ENCODE results near the gene HCN3. TPM values are rescaled to one million over a fixed set of nuclear protein-coding genes. Genes with fewer than 3 reads are reported as not detected.

HCN3 gene
- total RNA-seq, 1 experiment from 2014 or later: 19.6 TPM

DNA sequence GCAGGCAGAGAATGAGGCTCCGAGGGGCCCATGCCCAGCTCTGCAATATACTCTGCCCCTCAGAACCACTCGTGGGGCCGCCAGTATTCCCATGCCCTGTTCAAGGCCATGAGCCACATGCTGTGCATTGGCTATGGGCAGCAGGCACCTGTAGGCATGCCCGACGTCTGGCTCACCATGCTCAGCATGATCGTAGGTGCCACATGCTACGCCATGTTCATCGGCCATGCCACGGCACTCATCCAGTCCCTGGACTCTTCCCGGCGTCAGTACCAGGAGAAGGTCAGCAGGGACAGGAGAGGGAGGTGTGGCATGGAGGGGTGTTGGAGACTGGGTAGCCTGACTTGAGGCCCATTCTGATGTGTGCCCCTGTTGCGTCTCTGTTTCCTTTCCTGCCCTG lies 7.2 kb downstream of the HCN3 start:
- Mint-ChIP-seq H3K4me3 (ENCODE audit: low read depth, unreplicated experiment) (no peak overlapping the region), H3K4me1 (ENCODE audit: low read depth, unreplicated experiment) (peaks cover 3% of the 10 kb centered on the region), H3K9me3 (ENCODE audit: low read depth, unreplicated experiment) (no peaks in the 10 kb centered on the region), H3K36me3 (ENCODE audit: insufficient read depth, unreplicated experiment) (peaks cover 13% of the 10 kb centered on the region), H3K27ac (ENCODE audit: unreplicated experiment) (no peak overlapping the region), H3K27me3 (ENCODE audit: unreplicated experiment) (no peaks in the 10 kb centered on the region)
- no TSS peak for BruUV-seq (replicated peaks)
- CTCF ChIA-PET: no interaction called here
- TF ChIP-seq, protein P1, sequence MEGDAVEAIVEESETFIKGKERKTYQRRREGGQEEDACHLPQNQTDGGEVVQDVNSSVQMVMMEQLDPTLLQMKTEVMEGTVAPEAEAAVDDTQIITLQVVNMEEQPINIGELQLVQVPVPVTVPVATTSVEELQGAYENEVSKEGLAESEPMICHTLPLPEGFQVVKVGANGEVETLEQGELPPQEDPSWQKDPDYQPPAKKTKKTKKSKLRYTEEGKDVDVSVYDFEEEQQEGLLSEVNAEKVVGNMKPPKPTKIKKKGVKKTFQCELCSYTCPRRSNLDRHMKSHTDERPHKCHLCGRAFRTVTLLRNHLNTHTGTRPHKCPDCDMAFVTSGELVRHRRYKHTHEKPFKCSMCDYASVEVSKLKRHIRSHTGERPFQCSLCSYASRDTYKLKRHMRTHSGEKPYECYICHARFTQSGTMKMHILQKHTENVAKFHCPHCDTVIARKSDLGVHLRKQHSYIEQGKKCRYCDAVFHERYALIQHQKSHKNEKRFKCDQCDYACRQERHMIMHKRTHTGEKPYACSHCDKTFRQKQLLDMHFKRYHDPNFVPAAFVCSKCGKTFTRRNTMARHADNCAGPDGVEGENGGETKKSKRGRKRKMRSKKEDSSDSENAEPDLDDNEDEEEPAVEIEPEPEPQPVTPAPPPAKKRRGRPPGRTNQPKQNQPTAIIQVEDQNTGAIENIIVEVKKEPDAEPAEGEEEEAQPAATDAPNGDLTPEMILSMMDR (IDR thresholded peaks at IDR 0.05; ENCODE audit: unreplicated experiment): no peak
- intact Hi-C loops (cut with micrococcal nuclease; ENCODE audit: unreplicated experiment): no loop called here
- no peak for DNase-seq

DNA sequence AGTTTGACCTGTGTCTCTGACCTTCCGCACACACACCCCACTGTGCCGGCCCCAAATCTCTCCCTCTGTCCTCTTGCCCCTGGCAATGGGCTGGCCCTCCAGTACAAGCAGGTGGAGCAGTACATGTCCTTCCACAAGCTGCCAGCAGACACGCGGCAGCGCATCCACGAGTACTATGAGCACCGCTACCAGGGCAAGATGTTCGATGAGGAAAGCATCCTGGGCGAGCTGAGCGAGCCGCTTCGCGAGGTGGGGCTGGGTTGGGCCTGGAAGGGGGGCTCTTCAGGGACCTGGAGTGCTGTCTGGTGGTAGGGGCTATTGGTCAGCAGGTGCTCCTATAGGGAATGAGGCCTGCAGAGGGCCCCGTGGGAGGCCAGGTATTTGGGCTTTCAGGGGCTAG lies 7.8 kb downstream of the HCN3 start:
- no peak for DNase-seq
- Mint-ChIP-seq H3K36me3 (ENCODE audit: insufficient read depth, unreplicated experiment) (peaks cover 13% of the 10 kb centered on the region), H3K27ac (ENCODE audit: unreplicated experiment) (no peak overlapping the region), H3K4me3 (ENCODE audit: low read depth, unreplicated experiment) (no peak overlapping the region), H3K4me1 (ENCODE audit: low read depth, unreplicated experiment) (no peaks in the 10 kb centered on the region), H3K27me3 (ENCODE audit: unreplicated experiment) (no peaks in the 10 kb centered on the region), H3K9me3 (ENCODE audit: low read depth, unreplicated experiment) (no peaks in the 10 kb centered on the region)
- BruUV-seq (replicated peaks): no TSS peak
- TF ChIP-seq, protein P1 (IDR thresholded peaks at IDR 0.05; ENCODE audit: unreplicated experiment): no peak
- intact Hi-C loops (cut with micrococcal nuclease; ENCODE audit: unreplicated experiment): no loop called here
- CTCF ChIA-PET: no interaction called here

DNA sequence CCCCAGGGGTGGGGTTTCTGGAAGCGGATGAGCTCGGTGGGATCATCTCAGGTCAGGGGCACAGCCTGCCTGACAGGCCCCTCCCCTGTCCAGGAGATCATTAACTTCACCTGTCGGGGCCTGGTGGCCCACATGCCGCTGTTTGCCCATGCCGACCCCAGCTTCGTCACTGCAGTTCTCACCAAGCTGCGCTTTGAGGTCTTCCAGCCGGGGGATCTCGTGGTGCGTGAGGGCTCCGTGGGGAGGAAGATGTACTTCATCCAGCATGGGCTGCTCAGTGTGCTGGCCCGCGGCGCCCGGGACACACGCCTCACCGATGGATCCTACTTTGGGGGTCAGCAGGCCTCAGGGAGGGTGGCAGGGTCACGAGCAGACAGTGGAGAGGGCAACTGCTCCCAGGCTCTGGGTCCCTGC lies 8.4 kb downstream of the HCN3 start:
- no peaks in the 10 kb centered on the region for H3K27me3 Mint-ChIP-seq (ENCODE audit: unreplicated experiment)
- no peak for DNase-seq
- no peak overlapping the region for H3K4me3 Mint-ChIP-seq (ENCODE audit: low read depth, unreplicated experiment)
- H3K9me3 Mint-ChIP-seq (ENCODE audit: low read depth, unreplicated experiment): no peaks in the 10 kb centered on the region
- no TSS peak for BruUV-seq (replicated peaks)
- H3K36me3 Mint-ChIP-seq (ENCODE audit: insufficient read depth, unreplicated experiment): peaks cover 13% of the 10 kb centered on the region
- intact Hi-C loops (cut with micrococcal nuclease; ENCODE audit: unreplicated experiment): no loop called here
- H3K4me1 Mint-ChIP-seq (ENCODE audit: low read depth, unreplicated experiment): no peaks in the 10 kb centered on the region
- CTCF ChIA-PET: no interaction called here
- TF ChIP-seq, protein P1 (IDR thresholded peaks at IDR 0.05; ENCODE audit: unreplicated experiment): no peak
- no peak overlapping the region for H3K27ac Mint-ChIP-seq (ENCODE audit: unreplicated experiment)

DNA sequence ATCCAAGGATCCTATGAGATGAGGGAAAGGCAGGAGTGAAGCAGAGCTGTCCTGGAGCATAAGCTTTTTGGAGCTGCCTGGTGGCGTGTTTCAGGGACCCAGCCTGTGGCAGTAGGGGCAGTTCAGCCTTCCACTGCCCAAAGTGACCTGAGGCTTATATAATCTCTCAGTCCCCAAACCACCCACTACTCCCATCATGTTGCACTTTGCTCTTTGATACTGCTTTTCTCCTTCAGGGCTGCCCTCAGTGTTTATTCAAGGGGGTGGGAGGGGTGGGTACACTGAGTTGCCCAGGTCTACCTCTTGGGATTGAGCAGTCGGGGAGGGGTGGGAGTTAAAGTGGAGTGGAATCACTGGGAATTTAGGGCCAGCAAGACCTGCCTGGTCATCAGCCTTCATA lies 9.3 kb downstream of the HCN3 start:
- Mint-ChIP-seq H3K4me1 (ENCODE audit: low read depth, unreplicated experiment) (no peaks in the 10 kb centered on the region), H3K9me3 (ENCODE audit: low read depth, unreplicated experiment) (no peaks in the 10 kb centered on the region), H3K27me3 (ENCODE audit: unreplicated experiment) (no peaks in the 10 kb centered on the region), H3K27ac (ENCODE audit: unreplicated experiment) (no peak overlapping the region), H3K36me3 (ENCODE audit: insufficient read depth, unreplicated experiment) (peaks cover 13% of the 10 kb centered on the region), H3K4me3 (ENCODE audit: low read depth, unreplicated experiment) (no peak overlapping the region)
- TF ChIP-seq, protein P1 (IDR thresholded peaks at IDR 0.05; ENCODE audit: unreplicated experiment): no peak
- CTCF ChIA-PET: no interaction called here
- intact Hi-C loops (cut with micrococcal nuclease; ENCODE audit: unreplicated experiment): no loop called here
- BruUV-seq (replicated peaks): no TSS peak
- DNase-seq: no peak

All from Calu3 (cell line).